DOHH2 (cell line): ENCODE results near the gene PPFIA2.

Experiments used
- EZH2phosphoT487 ChIP-seq: fragments of 200-600 bp; sonication (generic); IDR thresholded peaks from 2 replicates; pipeline ENCODE4 v1.6.1; 2017; ENCODE audit warnings: borderline replicate concordance, mild to moderate bottlenecking, antibody characterized with exemption, low read length, moderate library complexity, mixed read lengths
- TF ChIP-seq, protein P1 (sequence below): fragments of 200-600 bp; sonication (generic); IDR thresholded peaks from one replicate; pipeline ENCODE4 v1.5.1; 2014; ENCODE audit warnings: antibody characterized with exemption, mild to moderate bottlenecking, low read depth, low read length; ENCODE audit not compliant: poor library complexity, severe bottlenecking

DNA sequence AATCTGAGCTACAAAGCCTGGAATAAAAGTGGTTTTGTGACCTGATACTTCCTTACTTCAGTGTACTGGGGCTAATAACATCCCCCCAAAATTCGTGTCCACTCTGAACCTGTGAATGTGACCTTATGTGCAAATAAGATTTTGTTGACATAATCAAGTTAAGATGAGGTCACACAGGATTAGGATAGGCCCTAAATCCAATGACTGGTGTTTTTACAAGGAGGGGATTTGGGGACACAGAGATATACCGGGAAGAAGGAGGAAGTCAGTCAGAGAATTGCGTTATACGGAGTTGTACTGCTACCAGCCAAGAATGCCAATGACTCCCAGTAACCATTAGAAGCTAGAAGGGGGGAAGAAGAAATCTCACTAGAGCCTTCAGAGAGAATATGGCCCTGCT, 381.4 kb downstream of the PPFIA2 start:
- TF ChIP-seq, protein P1, sequence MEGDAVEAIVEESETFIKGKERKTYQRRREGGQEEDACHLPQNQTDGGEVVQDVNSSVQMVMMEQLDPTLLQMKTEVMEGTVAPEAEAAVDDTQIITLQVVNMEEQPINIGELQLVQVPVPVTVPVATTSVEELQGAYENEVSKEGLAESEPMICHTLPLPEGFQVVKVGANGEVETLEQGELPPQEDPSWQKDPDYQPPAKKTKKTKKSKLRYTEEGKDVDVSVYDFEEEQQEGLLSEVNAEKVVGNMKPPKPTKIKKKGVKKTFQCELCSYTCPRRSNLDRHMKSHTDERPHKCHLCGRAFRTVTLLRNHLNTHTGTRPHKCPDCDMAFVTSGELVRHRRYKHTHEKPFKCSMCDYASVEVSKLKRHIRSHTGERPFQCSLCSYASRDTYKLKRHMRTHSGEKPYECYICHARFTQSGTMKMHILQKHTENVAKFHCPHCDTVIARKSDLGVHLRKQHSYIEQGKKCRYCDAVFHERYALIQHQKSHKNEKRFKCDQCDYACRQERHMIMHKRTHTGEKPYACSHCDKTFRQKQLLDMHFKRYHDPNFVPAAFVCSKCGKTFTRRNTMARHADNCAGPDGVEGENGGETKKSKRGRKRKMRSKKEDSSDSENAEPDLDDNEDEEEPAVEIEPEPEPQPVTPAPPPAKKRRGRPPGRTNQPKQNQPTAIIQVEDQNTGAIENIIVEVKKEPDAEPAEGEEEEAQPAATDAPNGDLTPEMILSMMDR: no peak
- no peak for TF ChIP-seq EZH2phosphoT487
